ENCODE results near the gene SAFB2.

DNA sequence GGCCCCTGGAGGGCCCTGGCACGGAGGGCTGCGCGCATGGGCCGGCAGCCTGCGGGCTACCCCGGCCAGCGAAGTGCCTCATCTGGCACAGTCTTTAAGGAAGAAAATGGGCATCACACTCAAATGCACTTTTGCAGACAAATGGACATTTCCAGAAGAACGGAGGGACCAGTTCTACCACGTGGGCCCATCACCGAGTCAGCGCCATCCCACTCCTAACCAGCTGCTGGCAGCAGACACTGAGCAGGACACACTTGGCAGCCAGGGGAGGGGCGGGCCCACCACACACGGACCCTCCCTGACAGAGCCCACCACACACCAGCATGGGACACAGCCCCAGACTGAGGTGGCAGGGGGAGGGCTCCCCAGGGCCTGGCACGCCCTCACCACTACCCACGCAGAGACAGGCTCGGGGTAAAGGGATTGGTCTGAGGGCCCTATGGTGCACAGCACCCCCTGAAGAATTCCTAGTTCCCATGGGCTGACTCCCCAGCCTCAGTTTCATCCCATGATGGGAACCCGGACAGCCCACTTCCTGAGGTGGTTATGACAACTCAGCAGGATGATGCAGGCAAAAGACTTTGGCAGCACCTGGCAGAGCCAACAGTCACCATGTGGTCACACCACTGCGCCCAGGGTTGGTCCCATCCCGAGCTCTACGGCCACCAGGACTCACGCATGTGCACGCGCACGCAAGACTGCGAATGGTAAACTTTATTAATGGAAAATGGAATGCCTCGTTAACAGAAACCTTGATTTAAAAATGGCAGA lies 36.1 kb downstream of the SAFB2 start:
- TF ChIP-seq, protein P1, sequence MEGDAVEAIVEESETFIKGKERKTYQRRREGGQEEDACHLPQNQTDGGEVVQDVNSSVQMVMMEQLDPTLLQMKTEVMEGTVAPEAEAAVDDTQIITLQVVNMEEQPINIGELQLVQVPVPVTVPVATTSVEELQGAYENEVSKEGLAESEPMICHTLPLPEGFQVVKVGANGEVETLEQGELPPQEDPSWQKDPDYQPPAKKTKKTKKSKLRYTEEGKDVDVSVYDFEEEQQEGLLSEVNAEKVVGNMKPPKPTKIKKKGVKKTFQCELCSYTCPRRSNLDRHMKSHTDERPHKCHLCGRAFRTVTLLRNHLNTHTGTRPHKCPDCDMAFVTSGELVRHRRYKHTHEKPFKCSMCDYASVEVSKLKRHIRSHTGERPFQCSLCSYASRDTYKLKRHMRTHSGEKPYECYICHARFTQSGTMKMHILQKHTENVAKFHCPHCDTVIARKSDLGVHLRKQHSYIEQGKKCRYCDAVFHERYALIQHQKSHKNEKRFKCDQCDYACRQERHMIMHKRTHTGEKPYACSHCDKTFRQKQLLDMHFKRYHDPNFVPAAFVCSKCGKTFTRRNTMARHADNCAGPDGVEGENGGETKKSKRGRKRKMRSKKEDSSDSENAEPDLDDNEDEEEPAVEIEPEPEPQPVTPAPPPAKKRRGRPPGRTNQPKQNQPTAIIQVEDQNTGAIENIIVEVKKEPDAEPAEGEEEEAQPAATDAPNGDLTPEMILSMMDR (conservative IDR thresholded peaks at IDR 0.05 in 1 of 2, IDR thresholded peaks at IDR 0.05 in 1 of 2; ENCODE audit: extremely low read depth in 1 of 2, insufficient read depth in 1 of 2, low read depth in 1 of 2, low read length in 2 of 2): no peak
- no peak for TF ChIP-seq EZH2 (IDR thresholded peaks at IDR 0.05; ENCODE audit: borderline replicate concordance, low read length)

All from mammary epithelial cell (primary cell).